Measurements from ENCODE around the gene SMG7. TPM values are rescaled to one million over a fixed set of nuclear protein-coding genes. Genes with fewer than 3 reads are reported as not detected.

The SMG7 gene
- total RNA-seq, 1 donor from 2014 or later, result 63.4 TPM

DNA sequence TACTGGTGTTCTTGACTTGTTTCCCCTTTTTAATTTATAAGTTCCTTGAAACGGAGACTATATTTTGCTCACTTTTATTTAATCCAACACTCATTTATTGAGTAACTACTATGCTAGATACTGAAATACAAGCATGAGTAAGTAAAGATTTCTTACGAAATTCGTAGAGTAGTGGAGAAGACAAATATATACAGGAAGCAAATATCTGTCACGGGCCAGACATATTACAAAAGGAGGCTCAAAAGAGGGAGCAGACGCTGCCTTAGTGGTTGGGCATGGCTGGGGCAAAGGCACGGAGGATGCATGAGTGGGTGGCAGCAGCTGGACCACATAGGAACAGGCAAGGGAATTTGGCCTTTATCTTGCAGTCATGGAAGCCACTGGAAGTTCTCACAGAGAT is 111.2 kb downstream of the SMG7 start:
- Mint-ChIP-seq H3K27me3 (no peaks in the 10 kb centered on the region), H3K36me3 (no peaks in the 10 kb centered on the region), H3K4me1 (ENCODE audit: unreplicated experiment) (no peaks in the 10 kb centered on the region), H3K9me3 (no peaks in the 10 kb centered on the region), H3K27ac (no peak overlapping the region), H3K4me3 (no peak overlapping the region)
- TF ChIP-seq, protein P1, sequence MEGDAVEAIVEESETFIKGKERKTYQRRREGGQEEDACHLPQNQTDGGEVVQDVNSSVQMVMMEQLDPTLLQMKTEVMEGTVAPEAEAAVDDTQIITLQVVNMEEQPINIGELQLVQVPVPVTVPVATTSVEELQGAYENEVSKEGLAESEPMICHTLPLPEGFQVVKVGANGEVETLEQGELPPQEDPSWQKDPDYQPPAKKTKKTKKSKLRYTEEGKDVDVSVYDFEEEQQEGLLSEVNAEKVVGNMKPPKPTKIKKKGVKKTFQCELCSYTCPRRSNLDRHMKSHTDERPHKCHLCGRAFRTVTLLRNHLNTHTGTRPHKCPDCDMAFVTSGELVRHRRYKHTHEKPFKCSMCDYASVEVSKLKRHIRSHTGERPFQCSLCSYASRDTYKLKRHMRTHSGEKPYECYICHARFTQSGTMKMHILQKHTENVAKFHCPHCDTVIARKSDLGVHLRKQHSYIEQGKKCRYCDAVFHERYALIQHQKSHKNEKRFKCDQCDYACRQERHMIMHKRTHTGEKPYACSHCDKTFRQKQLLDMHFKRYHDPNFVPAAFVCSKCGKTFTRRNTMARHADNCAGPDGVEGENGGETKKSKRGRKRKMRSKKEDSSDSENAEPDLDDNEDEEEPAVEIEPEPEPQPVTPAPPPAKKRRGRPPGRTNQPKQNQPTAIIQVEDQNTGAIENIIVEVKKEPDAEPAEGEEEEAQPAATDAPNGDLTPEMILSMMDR (conservative IDR thresholded peaks at IDR 0.05), result no peak
- DNase-seq (ENCODE audit: extremely low spot score, unreplicated experiment), result no peak

DNA sequence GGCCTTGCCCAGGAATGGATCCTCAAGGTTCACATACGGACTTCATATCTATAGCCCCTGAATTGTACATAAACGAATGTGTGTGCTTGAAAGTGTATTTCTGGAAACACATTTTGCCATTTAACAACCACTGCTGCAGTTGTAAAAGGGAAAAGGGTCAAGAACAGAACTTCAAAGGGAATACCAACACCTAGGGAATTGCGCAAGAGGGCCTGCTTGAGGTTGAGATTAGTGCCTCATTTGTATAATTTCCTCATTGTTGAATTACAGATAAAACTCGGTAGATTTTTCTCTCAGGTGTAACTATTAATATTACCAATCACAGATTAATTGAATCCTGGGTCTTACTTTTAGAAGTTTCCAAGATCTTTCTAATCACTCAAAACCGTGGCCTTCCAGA is 111.8 kb downstream of the SMG7 start:
- Mint-ChIP-seq H3K4me3 (no peak overlapping the region), H3K4me1 (ENCODE audit: unreplicated experiment) (peaks cover 3% of the 10 kb centered on the region), H3K27ac (no peak overlapping the region), H3K27me3 (no peaks in the 10 kb centered on the region), H3K36me3 (no peaks in the 10 kb centered on the region), H3K9me3 (no peaks in the 10 kb centered on the region)
- no peak for DNase-seq (ENCODE audit: extremely low spot score, unreplicated experiment)
- TF ChIP-seq, protein P1 (conservative IDR thresholded peaks at IDR 0.05), result no peak

DNA sequence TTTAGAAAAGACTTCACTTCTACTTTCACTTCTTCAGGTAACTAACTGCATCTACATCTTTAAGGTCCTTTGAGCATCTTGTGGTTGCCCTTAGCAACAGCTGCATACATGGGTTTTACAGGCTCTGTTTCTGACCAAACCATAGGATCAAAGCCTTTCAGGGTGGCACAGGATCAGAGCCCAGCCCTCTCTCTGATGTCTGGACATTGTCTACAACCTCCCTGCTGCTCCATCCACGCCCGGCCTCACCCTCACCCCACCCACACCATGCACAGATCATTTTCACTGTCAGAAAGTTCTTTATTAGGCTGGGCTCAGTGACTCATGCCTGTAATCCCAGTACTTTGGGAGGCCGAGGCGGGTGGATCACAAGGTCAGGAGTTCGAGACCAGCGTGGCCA is 112.7 kb downstream of the SMG7 start:
- TF ChIP-seq, protein P1 (conservative IDR thresholded peaks at IDR 0.05), result no peak
- H3K4me3 Mint-ChIP-seq, result no peak overlapping the region
- DNase-seq (ENCODE audit: extremely low spot score, unreplicated experiment), result no peak
- no peak overlapping the region for H3K27ac Mint-ChIP-seq
- peaks cover 3% of the 10 kb centered on the region for H3K4me1 Mint-ChIP-seq (ENCODE audit: unreplicated experiment)
- no peaks in the 10 kb centered on the region for H3K36me3 Mint-ChIP-seq
- H3K27me3 Mint-ChIP-seq, result no peaks in the 10 kb centered on the region
- H3K9me3 Mint-ChIP-seq, result no peaks in the 10 kb centered on the region

DNA sequence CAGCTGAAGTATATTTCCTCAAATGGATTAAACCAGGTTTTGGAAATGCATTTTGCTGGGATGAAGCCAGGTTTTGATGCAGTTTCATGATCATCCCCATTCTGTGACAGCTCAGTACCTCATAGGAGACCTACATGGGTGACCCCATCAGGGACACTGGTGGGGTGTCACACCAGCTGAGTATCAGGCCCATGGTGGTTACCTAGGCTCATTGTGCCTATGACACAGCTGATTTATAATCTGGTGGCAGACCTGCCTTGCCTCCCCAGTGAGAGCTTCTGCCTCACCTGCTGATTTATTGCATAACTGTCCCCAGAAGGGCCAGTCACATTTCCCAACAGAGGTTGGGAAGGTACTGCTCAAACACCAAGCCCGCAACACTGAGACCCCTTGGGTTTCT is 114.2 kb downstream of the SMG7 start:
- H3K27ac Mint-ChIP-seq, result no peak overlapping the region
- peaks cover 3% of the 10 kb centered on the region for H3K4me1 Mint-ChIP-seq (ENCODE audit: unreplicated experiment)
- DNase-seq (ENCODE audit: extremely low spot score, unreplicated experiment), result no peak
- H3K36me3 Mint-ChIP-seq, result no peaks in the 10 kb centered on the region
- TF ChIP-seq, protein P1 (conservative IDR thresholded peaks at IDR 0.05), result no peak
- H3K4me3 Mint-ChIP-seq, result no peak overlapping the region
- H3K27me3 Mint-ChIP-seq, result no peaks in the 10 kb centered on the region
- H3K9me3 Mint-ChIP-seq, result no peaks in the 10 kb centered on the region

DNA sequence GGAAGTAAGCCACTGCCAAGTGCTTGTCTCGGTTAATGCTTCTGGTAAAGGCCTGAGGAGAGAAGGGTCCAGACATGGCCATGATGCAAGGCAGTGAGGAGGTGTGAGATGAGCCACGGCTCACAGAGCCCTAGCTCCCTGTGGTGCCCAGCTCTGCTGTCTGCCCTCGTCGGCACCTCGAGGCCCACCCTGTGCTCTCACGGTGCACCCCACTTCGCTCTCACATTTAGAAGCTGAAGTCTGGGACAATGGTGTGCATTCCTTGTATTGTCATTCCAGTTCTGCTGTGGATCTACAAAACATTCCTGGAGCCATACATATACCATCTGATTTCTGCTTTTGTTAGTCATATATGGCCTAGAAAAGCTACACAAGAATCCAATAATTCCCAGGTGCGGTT is 114.6 kb downstream of the SMG7 start:
- no peak for DNase-seq (ENCODE audit: extremely low spot score, unreplicated experiment)
- no peaks in the 10 kb centered on the region for H3K9me3 Mint-ChIP-seq
- TF ChIP-seq, protein P1 (conservative IDR thresholded peaks at IDR 0.05), result no peak
- peaks cover 3% of the 10 kb centered on the region for H3K4me1 Mint-ChIP-seq (ENCODE audit: unreplicated experiment)
- no peak overlapping the region for H3K27ac Mint-ChIP-seq
- H3K27me3 Mint-ChIP-seq, result no peaks in the 10 kb centered on the region
- no peaks in the 10 kb centered on the region for H3K36me3 Mint-ChIP-seq
- H3K4me3 Mint-ChIP-seq, result no peak overlapping the region

DNA sequence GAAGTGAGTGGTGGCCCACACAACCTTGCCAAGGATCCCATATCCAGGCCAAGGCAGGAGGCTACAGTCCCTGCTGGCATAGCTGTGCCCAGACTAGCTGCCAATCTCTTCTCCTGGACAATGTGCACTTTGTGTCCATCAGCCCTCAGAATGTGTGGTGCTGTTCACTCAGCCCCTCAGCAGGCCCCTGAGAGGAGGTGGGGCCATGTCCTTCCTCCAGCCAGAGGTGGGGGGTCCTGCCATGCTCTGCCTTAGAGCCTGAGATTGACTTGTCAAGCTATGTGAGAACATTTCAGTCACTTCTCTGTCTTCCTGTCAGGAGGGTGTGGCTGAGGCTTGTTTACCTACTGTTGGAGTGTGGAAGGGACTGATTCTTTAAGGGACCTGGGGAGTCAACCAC is 116.5 kb downstream of the SMG7 start:
- no peak for DNase-seq (ENCODE audit: extremely low spot score, unreplicated experiment)
- TF ChIP-seq, protein P1 (conservative IDR thresholded peaks at IDR 0.05), result no peak

More for the DNA sequence above, 116.5 kb downstream of the SMG7 start:
- H3K27ac Mint-ChIP-seq, result no peak overlapping the region
- H3K9me3 Mint-ChIP-seq, result no peaks in the 10 kb centered on the region
- H3K27me3 Mint-ChIP-seq, result no peaks in the 10 kb centered on the region
- peaks cover 13% of the 10 kb centered on the region for H3K4me1 Mint-ChIP-seq (ENCODE audit: unreplicated experiment)
- no peak overlapping the region for H3K4me3 Mint-ChIP-seq
- no peaks in the 10 kb centered on the region for H3K36me3 Mint-ChIP-seq

All from type B pancreatic cell (in vitro differentiated cells).